ENCODE results near the gene CCNG1. TPM values are rescaled to one million over a fixed set of nuclear protein-coding genes. Genes with fewer than 3 reads are reported as not detected.
A peak's percentile ranks its signal among the peaks of the same experiment; 100 is the strongest.
"Not testable (repeated sequence)": the region's sequence is repeated elsewhere in the genome, so short reads cannot be mapped to it uniquely, and the experiment has no call there.

CCNG1 gene
- total RNA-seq, 1 donor from 2014 or later: 159 TPM

- no peak for DNase-seq (ENCODE audit: low spot score)
Observed at GRCh38 chr5:163444526-163444925, 7.1 kb downstream of the CCNG1 start.

- no peak for DNase-seq (ENCODE audit: low spot score)
Observed at GRCh38 chr5:163445345-163445744, 8.0 kb downstream of the CCNG1 start.

- no peak for DNase-seq (ENCODE audit: low spot score)
Observed at GRCh38 chr5:163447191-163447590, 9.8 kb downstream of the CCNG1 start.

- no peak for DNase-seq (ENCODE audit: low spot score)
Observed at GRCh38 chr5:163447875-163448274, 10.5 kb downstream of the CCNG1 start.

- DNase-seq (ENCODE audit: low spot score): no peak
Observed at GRCh38 chr5:163448491-163448890, 11.1 kb downstream of the CCNG1 start.

- DNase-seq (ENCODE audit: low spot score): no peak
Observed at GRCh38 chr5:163451489-163451888, 14.1 kb downstream of the CCNG1 start.

GRCh38 chr5:163453705-163454104 lies 16.3 kb downstream of the CCNG1 start:
- no peak for DNase-seq (ENCODE audit: low spot score)

GRCh38 chr5:163455406-163455805 lies 18.0 kb downstream of the CCNG1 start:
- DNase-seq (ENCODE audit: low spot score): not testable (repeated sequence)

GRCh38 chr5:163456029-163456589 lies 18.7 kb downstream of the CCNG1 start:
- DNase-seq (ENCODE audit: low spot score): no peak

GRCh38 chr5:163456840-163457239 lies 19.4 kb downstream of the CCNG1 start:
- no peak for DNase-seq (ENCODE audit: low spot score)

- no peak for DNase-seq (ENCODE audit: low spot score)
Observed at GRCh38 chr5:163458778-163459385, 21.5 kb downstream of the CCNG1 start.

- DNase-seq (ENCODE audit: low spot score): no peak
Observed at GRCh38 chr5:163459462-163459818, 22.0 kb downstream of the CCNG1 start.

GRCh38 chr5:163459819-163460561 lies 22.6 kb downstream of the CCNG1 start, which contains the start of gene NUDCD2:
Gene NUDCD2 (minus strand): TSS chr5:163460102. CDS start chr5:163460050, 52 bp downstream.
- DNase-seq (ENCODE audit: low spot score): peak; percentile 96

GRCh38 chr5:163460562-163461171 lies 23.3 kb downstream of the CCNG1 start, which contains the start of gene HMMR:
Gene HMMR (plus strand): TSS chr5:163460632. CDS start chr5:163460693, 61 bp downstream.
- no peak for DNase-seq (ENCODE audit: low spot score)

GRCh38 chr5:163463063-163463435 lies 25.7 kb downstream of the CCNG1 start:
- DNase-seq (ENCODE audit: low spot score): no peak

GRCh38 chr5:163467682-163468081 lies 30.3 kb downstream of the CCNG1 start:
- no peak for DNase-seq (ENCODE audit: low spot score)

- no peak for DNase-seq (ENCODE audit: low spot score)
Observed at GRCh38 chr5:163473635-163474243, 36.3 kb downstream of the CCNG1 start.

- no peak for DNase-seq (ENCODE audit: low spot score)
Observed at GRCh38 chr5:163475411-163475810, 38.0 kb downstream of the CCNG1 start.

- no peak for DNase-seq (ENCODE audit: low spot score)
Observed at GRCh38 chr5:163478126-163478981, 41.0 kb downstream of the CCNG1 start.

GRCh38 chr5:163478982-163479271 lies 41.5 kb downstream of the CCNG1 start:
- DNase-seq (ENCODE audit: low spot score): no peak

GRCh38 chr5:163489055-163489744 lies 51.8 kb downstream of the CCNG1 start:
- no peak for DNase-seq (ENCODE audit: low spot score)

Measured in ureter (tissue), 1 donor.